Measurements from ENCODE around the gene NLRP3. TPM values are rescaled to one million over a fixed set of nuclear protein-coding genes. Genes with fewer than 3 reads are reported as not detected.
"Not testable (repeated sequence)": the region's sequence is repeated elsewhere in the genome, so short reads cannot be mapped to it uniquely, and the experiment has no call there.

Gene NLRP3
- total RNA-seq, 1 experiment from 2014 or later: 0.33 TPM

DNA sequence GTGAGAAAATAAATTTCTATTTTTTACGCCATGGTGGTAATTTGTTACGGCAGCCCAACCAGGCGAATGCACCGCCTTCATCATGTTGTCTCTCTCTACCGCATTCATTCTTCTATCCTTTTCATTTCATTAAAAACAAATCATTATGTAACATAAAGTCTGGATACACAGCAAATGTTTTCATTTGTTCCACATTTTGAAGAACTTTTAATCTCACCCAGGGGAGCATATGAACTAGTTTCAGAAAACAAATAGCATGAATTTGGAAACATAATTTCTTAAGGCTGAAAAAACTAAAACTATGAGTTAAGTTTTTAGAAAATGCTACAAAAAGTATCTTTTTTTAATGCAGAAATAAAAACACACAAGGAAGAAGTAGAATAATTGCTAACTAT, 53.2 kb downstream of the NLRP3 start:
- Histone ChIP-seq H3K36me3 (ENCODE audit: control insufficient read depth, insufficient read depth, low read length) (no peaks in the 10 kb centered on the region), H3K4me1 (ENCODE audit: control insufficient read depth, insufficient read depth, low read length) (no peaks in the 10 kb centered on the region), H3K27me3 (ENCODE audit: control insufficient read depth, insufficient read depth, low read length) (no peaks in the 10 kb centered on the region), H3K9me3 (ENCODE audit: control insufficient read depth, insufficient read depth, low read depth, low read length) (no peaks in the 10 kb centered on the region), H3K27ac (ENCODE audit: low read length) (no peak overlapping the region), H3K4me3 (ENCODE audit: low read depth in 2 of 2, low read length in 2 of 2) (no peak overlapping the region)
- no peak for DNase-seq (ENCODE audit: low read depth, low spot score)
- no peak for TF ChIP-seq TCF7L2 (IDR thresholded peaks at IDR 0.05; ENCODE audit: low read depth, low read length)
- no peak for TF ChIP-seq CTCF (IDR thresholded peaks at IDR 0.05)
- no peak for TF ChIP-seq SIN3A (IDR thresholded peaks at IDR 0.05; ENCODE audit: borderline replicate concordance, insufficient read depth, low read depth, low read length)
- no peak for TF ChIP-seq REST (IDR thresholded peaks at IDR 0.05; ENCODE audit: insufficient read depth in 1 of 2, low read depth in 2 of 2, low read length in 1 of 2)
- no peak for TF ChIP-seq POLR2AphosphoS5 (IDR thresholded peaks at IDR 0.05; ENCODE audit: low read depth, low read length)
- no peak for ATAC-seq
- POLR2A ChIA-PET: no interaction called here
- CTCF ChIA-PET: no interaction called here
- intact Hi-C loops (cut with micrococcal nuclease; ENCODE audit: unreplicated experiment) (no loop called here), in situ Hi-C loops (cut with HindIII; ENCODE audit: low pct_unique_long_range_greater_than_20kb, low sequenced_read_pairs) (no loop called here)
- BruUV-seq (replicated peaks): no TSS peak

- intact Hi-C loops (cut with micrococcal nuclease; ENCODE audit: unreplicated experiment); BruUV-seq (replicated peaks); POLR2A ChIA-PET: not testable (repeated sequence)
Measured at GRCh38 chr1:247470942-247471429, 55.0 kb downstream of the NLRP3 start.

GRCh38 chr1:247471445-247472016, 55.6 kb downstream of the NLRP3 start:
- ChIA-PET POLR2A (no interaction called here), CTCF (interaction anchor here (0.6 kb wide), 1 partner anchor 15 kb away, joined by 5 read pairs; no protein-coding TSS in a partner anchor)
- H3K4me1 ChIP-seq (ENCODE audit: control insufficient read depth, insufficient read depth, low read length): no peaks in the 10 kb centered on the region
- no peak overlapping the region for H3K4me3 ChIP-seq (ENCODE audit: low read depth in 2 of 2, low read length in 2 of 2)
- intact Hi-C loops (cut with micrococcal nuclease; ENCODE audit: unreplicated experiment): no loop called here
- H3K9me3 ChIP-seq (ENCODE audit: control insufficient read depth, insufficient read depth, low read depth, low read length): no peaks in the 10 kb centered on the region
- no TSS peak for BruUV-seq (replicated peaks)
- in situ Hi-C loops (cut with HindIII; ENCODE audit: low pct_unique_long_range_greater_than_20kb, low sequenced_read_pairs): no loop called here
- DNase-seq (ENCODE audit: low read depth, low spot score) (no peak), ATAC-seq (no peak)
- H3K27ac ChIP-seq (ENCODE audit: low read length): no peak overlapping the region
- no peaks in the 10 kb centered on the region for H3K27me3 ChIP-seq (ENCODE audit: control insufficient read depth, insufficient read depth, low read length)
- no peak for TF ChIP-seq CTCF (IDR thresholded peaks at IDR 0.05)
- no peak for TF ChIP-seq POLR2AphosphoS5 (IDR thresholded peaks at IDR 0.05; ENCODE audit: low read depth, low read length)
- no peak for TF ChIP-seq REST (IDR thresholded peaks at IDR 0.05; ENCODE audit: insufficient read depth in 1 of 2, low read depth in 2 of 2, low read length in 1 of 2)
- TF ChIP-seq TCF7L2 (IDR thresholded peaks at IDR 0.05; ENCODE audit: low read depth, low read length): no peak
- no peak for TF ChIP-seq SIN3A (IDR thresholded peaks at IDR 0.05; ENCODE audit: borderline replicate concordance, insufficient read depth, low read depth, low read length)
- H3K36me3 ChIP-seq (ENCODE audit: control insufficient read depth, insufficient read depth, low read length): no peaks in the 10 kb centered on the region

More at GRCh38 chr1:247470942-247471429, 55.0 kb downstream of the NLRP3 start:
- H3K36me3 ChIP-seq (ENCODE audit: control insufficient read depth, insufficient read depth, low read length); H3K9me3 ChIP-seq (ENCODE audit: control insufficient read depth, insufficient read depth, low read depth, low read length); H3K27me3 ChIP-seq (ENCODE audit: control insufficient read depth, insufficient read depth, low read length); ATAC-seq; H3K4me1 ChIP-seq (ENCODE audit: control insufficient read depth, insufficient read depth, low read length); DNase-seq (ENCODE audit: low read depth, low spot score); H3K27ac ChIP-seq (ENCODE audit: low read length); in situ Hi-C loops (cut with HindIII; ENCODE audit: low pct_unique_long_range_greater_than_20kb, low sequenced_read_pairs); H3K4me3 ChIP-seq (ENCODE audit: low read depth in 2 of 2, low read length in 2 of 2): not testable (repeated sequence)
- CTCF ChIA-PET: interaction anchor here (0.6 kb wide), 1 partner anchor 15 kb away, joined by 5 read pairs; no protein-coding TSS in a partner anchor
